ENCODE results near the gene ABCA7.
"Not testable (repeated sequence)": the region's sequence is repeated elsewhere in the genome, so short reads cannot be mapped to it uniquely, and the experiment has no call there.

The ABCA7 gene

DNA sequence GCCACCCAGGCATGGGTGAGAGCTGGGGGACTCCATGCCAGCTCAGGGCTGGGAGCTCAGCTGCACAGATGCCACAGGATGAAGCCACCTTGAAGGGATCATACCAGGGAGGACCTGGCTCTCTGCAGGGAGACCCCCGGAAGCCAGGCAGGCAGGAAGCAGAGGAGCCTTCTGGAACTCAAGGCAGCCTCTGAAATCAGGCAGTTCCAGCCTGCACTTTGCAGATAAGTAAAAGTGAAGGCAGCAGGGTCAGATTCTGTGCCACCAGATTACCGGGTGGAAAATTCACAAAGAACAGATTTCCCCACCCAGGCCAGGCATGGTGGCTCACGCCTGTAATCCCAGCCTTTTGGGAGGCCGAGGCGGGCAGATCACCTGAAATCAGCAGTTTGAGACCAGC is 21.5 kb upstream of the ABCA7 start:
- DNase-seq = no peak

DNA sequence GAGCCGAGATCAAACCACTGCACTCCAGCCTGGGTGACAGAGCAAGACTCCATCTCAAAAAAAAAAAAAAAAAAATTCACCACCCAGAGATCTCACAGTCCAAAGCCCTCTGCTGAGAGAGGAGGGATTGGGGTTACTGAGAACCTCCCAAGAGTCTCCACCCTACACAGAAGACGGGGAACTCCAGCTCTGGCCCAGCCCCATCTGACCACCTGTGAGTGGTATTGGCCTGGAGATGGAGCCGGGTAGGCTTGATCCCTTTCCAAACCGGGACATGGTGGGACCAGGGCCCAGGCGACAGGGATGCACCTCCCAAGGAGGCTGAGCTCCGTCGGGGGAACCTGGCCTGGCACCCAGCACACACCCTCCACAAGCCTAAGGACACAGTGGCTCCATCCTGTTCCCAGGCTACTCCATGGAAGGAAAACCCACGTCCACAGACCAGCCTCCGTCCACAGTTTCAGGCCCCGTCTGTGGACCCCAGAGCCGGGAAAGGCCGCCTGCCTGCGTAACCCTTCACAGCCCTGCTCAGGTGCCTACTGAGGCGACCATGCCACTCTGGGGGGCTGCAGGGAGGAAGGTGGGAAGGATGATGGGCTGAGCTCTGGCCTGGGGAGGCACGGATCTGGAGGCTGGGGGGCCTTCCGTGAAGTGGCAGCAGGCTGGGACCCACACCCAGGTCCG is 20.8 kb upstream of the ABCA7 start:
- DNase-seq = no peak

DNA sequence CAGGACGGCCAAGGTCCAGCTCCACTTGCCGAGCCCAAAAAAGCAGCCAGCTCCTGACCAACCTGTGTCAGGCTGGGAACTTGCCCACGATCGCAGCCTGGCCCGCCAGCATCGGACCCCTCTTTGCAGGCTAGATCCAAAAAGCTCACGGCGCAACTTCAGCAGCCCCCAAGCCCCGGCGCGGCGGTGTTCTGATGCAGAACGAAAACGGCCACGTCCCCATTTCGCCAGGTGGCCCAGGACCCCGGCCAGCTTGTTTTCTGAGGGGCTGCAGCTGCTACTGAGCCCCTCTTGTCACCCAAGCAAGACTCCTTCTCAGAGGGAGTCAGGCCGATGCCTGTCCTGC is 20.3 kb upstream of the ABCA7 start:
- no peak for DNase-seq

DNA sequence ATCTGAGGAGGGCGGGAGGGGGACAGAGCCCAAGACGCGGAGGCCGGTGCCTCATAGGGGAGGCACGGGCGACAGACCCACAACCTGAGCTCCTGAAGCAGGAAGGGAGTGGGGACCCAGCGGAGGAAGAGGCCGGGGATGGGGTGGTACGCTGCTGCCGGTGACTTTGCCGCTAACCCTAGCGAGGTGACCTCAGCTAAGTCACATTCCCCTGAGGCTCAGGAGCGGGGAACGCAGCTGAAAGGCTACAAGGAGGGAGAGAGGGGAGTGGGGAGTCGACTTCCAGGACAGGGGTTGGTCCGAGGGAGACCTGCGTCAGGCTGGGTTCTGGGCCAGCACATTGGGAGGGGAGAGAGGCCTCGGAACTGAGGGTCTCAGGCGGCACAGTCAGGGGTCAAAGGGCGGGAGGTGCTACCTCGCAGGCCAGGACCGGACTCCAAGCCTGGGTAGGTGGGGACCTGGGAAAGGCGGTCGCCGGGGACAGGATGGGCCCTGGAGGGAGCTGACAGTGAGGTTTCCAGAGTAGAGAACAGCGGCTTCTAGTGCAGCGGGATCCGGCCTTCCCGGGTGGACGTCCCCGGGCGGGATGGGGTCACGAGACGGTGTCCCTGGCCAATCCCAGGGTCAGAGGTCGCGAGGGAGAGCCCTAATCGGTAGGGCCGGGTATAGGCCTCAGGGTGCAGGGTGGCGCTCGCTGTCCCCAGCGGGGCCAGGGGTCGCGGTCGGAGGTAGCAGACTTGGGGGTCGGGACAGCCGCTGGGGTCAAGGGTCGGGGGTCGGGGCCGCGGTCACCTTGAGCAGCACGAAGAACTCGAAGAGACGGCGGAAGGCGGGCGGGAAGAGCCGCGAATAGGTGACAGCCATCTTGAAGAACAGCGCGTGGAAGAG is 19.7 kb upstream of the ABCA7 start:
- no peak for DNase-seq

DNA sequence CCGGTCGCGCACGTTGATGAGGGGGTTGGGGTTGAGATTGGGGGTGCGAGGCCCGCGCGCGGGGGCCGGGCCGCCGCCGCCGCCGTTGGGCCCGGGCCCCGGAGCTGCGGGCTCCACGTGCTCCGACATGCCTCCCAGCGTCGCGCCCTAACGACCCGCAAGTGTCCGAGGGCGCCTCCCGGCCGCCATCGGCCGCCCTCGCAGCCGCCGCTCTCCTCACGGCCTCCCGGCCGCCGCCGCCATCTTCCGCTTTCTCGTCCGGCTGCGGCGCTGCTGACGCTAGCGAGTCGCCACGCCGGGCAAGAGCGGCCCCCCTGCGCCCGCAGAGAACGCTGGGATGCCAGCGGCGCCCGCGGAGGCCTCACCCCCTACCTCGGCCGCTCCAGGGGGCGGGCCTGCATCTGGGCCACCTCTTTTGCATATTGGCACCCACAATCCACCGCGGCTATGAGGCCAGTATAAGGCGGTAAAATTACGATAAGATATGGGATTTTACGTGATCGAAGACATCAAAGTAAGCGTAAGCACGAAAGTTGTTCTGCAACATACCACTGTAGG is 19.0 kb upstream of the ABCA7 start, which contains the start of gene TMEM259:
Gene TMEM259, minus strand, starts transcription at position 256 of the 558 bp plus-strand sequence. Its CDS starts 127 bp downstream, at position 129.
- DNase-seq = peak; percentile 99

DNA sequence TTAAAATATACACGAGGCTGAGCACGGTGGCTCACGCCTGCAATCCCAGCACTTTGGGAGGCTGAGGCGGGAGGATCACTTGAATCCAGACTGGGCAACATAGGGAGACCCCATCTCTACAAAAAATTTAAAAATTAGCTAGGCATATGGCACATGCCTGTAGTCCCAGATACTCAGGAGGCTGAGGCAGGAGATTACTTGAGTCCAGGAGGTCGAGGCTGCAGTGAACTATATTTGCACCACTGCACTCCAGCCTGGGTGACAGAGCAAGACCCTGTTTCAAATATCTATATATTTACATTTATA is 16.1 kb upstream of the ABCA7 start:
- not testable (repeated sequence) for DNase-seq

DNA sequence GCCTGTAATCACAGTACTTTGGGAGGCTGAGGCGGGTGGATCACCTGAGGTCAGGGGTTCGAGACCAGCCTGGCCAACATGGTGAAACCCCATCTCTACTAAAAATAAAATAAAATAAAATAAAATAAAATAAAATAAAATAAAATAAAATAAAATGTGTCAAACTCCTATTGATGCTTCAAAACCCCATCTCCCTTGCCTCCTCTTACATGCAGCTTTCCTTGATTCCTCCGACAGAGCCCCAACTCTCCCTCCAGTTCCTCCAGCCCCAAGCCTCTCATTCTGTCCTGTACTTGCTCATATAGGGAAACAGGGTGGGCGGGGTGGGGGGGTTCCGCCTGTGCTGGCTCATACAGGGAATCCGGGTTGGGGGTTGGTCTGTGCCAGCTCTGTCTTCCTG is 14.8 kb upstream of the ABCA7 start:
- not testable (repeated sequence) for DNase-seq

DNA sequence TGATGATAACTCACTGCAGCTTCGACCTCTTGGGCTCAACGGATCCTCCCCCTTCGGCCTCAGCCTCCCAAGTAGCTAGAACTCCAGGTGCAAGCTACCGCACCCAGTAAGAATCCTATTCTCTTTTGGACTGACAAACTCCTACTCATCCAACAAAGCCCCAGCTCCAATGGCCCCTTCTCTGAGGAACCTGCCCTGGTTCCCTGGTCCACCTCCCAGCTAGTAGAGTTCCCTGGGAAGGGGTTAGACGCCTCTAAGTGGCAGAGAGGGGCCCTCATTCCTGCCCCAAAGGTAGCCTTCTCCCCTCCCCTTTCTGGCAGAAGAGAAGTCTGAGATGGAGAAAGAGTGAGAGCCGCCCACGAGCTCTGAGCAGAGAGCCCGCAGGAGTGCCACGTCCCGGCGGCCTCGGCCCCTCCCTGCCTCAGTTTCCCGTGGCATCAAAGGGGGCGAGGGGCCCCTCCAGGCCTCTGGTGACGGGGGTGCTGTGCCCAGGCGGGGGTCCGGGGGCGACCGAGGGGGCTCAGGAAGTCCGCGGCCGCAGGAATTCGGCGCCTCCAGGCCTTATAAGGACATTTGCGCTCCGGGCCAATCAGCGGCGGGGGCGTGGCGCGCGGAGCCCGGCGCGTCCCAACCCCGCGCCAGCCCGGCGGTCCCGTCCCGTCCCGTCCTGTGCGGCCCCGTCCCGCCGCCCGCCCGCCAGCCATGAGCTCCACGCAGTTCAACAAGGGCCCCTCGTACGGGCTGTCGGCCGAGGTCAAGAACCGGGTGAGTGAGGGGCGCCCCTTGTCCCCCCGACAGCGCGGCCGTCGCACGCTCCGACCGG is 13.7 kb upstream of the ABCA7 start, which contains the start of gene CNN2:
Gene CNN2, plus strand, starts transcription at position 649 of the 823 bp plus-strand sequence. Its CDS starts 54 bp downstream, at position 703.
- peak; percentile 91 for DNase-seq

DNA sequence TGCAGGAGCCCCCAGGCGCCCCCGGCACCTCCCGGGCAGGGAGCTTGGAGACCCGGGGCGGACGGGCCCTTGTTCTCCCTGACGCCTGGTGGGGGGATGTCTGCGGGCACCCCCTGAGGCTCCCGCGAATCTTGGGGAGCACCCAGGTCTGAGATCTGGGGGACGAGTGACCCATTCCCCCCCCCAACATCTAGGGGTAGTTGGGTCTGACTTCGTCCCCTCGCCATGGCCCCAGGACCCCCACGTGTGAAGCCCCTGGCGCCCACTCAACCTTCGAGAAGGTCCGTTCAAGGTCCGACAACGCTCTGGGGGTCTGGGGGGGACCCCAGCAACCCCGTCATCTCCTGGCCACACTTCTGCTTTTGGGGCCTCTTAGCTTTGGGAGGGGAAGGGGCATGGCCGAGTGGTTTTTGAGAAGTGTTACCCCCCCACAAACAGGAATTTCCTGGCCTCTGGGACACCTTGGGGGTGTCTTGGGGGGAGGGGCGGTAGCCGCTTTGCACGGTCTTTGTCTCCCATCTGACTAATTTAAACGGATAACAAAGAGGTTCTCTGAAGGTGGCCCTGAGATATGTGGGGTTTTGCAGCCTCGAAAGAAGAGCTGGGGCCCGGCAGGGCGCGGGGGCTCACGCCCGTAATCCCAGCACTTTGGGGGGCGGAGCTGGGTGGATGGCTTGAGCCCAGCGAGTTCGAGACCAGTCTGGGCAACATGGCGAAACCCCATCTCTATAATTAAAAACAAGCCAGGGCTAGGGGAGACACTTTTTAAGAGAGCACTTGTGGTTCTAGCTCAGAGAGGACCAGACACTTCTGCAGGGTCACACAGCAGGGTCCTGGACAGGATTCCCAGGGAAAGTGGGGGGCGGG is 12.9 kb upstream of the ABCA7 start:
- peak; percentile 74 for DNase-seq

DNA sequence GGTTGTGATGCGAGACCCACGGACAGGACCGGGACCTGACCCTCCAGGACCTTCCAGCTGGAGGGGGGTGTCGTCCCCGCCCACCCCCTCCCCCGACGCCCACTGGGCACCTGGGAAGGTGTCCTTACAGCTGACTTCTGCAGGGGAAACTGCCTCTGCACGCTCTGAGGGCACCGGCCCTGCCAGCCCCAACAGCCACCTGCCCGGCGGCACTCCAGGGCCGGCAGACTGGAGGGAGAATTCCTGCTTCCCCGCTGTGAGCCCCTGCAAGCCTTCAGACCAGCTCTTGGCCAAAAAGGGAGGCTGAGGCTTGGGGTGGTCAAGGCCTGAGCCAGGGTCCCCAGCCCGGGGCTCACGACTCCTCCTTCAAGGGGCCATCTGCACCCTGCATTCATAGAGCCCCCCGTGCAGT is 12.3 kb upstream of the ABCA7 start:
- DNase-seq = peak; percentile 72

DNA sequence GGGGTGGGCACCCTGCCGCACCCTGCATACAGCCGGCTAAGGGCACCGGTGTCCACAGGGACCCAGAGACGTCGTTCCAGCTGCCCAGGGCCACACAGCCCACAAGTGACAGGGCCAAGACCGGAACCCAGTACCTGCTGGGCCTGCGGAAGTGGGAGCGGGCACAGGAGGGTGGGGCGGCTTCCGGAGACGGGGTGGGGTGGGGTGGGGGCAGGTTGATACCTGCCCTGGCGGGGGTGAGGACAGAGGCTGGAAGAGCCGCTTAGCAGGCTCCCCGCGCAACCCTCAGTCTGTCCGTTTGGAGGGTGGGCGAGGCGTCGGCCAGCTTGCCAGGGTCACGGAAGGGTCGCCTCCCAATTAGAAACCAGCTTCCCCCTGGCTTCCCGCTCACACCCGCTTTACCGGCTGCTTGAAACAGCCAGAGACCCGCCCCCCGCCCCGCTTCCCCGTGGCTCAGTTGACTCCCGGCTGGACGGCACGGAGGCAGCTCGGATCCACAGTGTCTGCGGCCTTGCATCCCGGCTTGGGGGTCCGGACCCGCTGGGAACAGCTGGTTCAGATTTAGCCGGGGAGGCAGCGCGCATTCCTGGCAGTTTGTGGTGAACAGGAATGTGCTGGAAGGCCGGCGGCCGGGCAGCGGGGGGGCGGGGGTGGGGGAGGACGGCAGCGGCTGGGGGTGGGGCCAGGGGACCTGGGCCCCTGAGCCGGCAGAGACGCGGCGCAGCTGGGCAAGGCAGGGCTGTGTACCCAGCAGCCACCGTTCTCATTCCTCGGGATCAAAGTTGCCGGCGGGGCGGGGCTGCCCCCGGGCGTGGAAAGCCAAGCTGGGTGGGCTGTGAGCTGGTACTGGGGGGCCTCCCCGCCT is 11.6 kb upstream of the ABCA7 start:
- DNase-seq = peak; percentile 87

DNA sequence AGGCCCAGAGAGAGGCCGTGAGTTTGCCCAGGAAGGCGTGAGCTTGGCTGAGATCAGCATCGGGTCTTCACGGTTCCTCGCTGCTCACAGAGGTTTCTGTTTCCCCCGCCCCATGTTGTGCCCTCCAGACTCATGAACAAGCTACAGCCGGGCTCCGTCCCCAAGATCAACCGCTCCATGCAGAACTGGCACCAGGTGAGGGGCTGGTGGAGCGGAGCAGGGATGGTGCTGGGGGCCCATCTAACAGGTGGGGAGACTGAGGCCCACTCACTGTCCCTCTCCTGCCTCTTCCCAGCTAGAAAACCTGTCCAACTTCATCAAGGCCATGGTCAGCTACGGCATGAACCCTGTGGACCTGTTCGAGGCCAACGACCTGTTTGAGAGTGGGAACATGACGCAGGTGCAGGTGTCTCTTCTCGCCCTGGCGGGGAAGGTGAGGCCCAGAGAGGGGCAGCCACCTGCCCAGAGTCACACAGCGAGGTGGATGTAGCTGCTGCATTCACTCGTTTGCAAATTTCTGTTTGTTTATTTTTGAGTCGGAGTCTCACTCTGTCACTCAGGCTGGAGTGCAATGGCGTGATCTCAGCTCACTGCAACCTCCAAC is 7.5 kb upstream of the ABCA7 start:
- no peak for DNase-seq

DNA sequence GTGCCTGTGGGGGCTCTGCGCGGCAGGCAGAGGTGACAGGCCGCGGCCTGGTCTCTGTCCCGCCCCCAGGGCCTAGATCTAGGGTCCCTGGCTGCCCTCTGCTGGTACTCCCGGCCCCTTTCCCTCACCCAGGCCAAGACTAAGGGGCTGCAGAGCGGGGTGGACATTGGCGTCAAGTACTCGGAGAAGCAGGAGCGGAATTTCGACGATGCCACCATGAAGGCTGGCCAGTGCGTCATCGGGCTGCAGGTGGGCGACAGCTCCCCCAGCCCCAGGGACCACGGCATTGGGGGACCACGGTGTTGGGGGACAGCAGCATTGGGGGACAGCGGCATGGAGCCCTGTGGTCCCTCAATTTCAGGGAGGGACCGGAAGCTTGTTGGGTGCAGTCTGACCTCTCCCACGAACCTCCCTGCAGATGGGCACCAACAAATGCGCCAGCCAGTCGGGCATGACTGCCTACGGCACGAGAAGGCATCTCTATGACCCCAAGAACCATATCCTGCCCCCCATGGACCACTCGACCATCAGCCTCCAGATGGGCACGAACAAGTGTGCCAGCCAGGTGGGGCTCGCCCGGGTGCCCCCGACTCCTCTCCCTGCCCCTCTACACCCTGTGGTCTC is 3.8 kb upstream of the ABCA7 start:
- no peak for DNase-seq

DNA sequence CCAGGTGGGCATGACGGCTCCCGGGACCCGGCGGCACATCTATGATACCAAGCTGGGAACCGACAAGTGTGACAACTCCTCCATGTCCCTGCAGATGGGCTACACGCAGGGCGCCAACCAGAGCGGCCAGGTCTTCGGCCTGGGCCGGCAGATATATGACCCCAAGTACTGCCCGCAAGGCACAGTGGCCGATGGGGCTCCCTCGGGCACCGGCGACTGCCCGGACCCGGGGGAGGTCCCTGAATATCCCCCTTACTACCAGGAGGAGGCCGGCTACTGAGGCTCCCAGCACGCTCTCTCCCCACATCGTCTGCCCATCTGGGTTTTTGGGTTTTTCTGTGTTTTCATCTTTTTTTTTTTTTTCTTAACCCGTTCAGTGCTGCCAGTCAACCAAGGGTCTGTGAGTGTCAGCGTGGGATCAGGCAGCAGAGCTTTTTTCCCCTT is 2.3 kb upstream of the ABCA7 start:
- DNase-seq = no peak

DNA sequence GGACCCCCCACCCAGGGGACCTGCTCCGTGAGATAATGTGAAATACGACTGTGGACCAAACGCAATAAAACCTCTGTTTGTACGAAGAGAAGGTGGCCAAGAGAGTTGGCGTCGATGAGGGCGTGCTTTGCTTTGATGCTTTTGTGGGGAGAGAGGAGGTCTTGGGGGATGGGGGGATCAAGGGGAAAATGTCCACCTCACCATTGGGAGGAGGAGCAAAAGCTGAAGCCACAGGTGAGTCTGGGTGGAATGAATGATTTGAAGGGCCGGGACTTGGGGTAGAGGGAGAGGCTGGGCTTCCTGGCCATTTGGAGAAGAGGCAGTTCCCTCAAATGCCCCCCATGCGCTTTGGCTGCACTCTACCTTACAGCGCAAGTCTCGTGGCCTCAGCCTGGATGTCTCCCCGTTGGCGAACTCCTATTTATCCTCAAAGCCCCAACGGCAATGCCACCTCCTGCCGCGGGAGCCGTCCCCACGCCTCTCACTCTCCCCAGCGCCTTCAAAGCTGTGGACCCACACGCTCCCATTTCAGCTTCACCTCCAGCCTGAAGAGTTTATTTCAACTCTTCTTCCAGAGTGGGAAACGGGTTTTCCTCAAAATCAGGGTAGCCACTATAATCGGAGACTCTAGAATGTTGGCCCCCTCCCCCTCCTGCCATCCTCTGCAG is 795 bp upstream of the ABCA7 start:
- DNase-seq = no peak

DNA sequence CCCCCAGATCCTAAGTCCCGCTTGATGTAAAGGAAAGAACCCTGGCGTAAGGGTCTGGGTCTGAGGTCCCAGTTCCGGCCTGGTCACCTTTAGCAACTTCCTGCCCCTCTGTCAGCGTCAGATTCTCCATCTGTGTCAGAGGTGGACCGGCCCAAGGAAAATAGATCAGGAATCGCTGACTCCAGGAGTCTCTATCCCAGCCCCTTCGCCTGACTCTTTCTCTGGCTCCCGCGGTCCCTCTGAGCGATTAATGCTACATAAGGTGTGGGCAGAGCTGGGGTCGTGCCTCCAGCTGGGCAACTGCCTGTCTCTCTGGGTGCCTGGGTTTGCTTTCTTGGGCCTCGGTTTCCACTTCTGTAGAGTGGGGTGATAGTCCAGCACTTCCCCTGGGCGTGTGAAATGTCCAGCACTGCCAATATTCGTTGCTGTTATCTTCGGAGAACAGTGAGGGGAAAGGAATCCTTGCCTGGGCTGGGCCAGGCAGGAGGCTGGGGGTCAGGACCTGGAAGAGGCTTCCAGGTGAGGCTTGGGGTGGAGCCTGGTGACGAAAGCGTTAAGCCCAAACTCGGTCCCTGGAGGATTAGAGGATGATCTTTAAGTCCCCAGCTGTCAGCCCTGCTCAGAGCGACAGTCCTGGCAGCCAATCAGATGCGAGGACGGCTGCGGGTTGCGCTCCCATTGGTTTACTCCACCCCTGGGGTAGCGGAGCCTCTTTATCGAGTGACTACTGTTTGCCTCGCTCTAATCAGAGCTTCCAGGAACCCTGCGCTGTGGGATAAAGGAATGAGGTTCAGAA is 767 bp downstream of the ABCA7 start:
- peak; percentile 97 for DNase-seq

DNA sequence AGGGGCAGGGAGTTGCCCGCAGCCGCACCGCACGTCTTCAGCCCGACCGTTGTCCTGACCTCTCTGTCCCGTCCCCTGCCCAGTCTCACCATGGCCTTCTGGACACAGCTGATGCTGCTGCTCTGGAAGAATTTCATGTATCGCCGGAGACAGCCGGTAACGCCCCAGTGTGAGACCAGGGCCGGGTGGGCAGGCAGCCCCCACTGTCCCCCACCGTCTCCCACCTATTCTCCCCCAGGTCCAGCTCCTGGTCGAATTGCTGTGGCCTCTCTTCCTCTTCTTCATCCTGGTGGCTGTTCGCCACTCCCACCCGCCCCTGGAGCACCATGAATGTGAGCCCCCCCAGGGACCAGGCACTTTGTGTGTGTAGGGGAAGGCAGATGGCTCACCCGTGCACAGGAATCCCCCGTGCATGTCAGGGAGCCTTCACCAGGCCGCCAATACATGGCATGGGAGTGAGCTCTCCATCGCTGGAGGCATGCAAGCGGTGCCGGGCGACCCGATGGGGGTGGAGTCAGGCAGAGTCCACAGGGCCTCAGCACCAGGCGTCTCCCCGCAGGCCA is 1.4 kb downstream of the ABCA7 start:
- no peak for DNase-seq
